Fibroblast of mammary gland (primary cell): ENCODE data around the gene ATP2B3.

Source experiments
- DNase-seq: peaks from one replicate; pipeline ENCODE4 v3.0.0-alpha.2; 2010; ENCODE audit warnings: low read depth
- H3K4me3 ChIP-seq: 2 replicates; pipeline ENCODE4 v1.5.1; 2011; ENCODE audit warnings: low read depth, mild to moderate bottlenecking, low read length, moderate library complexity; ENCODE audit not compliant: control insufficient read depth
- TF ChIP-seq, protein P1 (sequence below): conservative IDR thresholded peaks from 2 replicates; pipeline ENCODE4 v1.5.1; 2011; ENCODE audit warnings: low read depth, low read length, inconsistent platforms; ENCODE audit not compliant: control insufficient read depth, insufficient read depth

ATP2B3 gene

DNA sequence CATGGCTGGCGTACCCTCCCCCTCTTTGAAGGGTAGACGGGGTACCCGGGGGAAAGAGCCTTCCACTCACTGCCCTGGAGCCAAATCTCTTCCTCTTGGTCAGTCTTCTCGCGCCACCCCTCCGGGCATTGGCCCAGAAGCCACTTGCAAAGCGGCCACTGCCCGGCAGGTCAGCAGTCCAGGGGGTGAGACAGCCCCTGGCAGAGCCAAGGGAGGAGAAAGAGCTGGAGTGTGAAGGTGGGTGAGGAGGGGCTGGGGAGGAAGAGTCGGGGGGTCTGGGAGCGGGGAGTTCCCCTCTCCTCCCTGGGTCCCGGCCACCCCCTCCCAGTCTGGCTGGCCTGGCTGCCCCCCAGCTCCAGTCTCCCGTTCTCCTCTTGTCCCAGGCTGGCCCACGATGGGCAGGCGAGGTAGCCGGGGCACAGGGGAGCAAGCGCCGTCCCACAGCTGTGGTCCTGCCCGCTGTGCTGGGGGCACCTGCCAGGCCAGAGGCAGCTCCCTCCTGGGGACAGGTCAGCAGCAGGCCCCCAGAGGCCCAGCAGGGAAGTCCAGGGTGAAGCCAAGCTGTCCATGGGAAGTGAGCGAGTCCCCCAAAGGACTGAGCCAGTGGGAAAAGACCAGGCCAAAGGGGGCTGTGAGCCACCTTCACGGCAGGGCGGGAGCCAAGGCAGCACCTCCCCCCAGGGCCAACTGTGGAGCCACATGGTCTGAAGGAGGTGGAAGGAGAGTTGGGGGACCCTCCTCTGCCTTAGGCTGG is 108.0 kb downstream of the ATP2B3 start:
- no peak overlapping the region for H3K4me3 ChIP-seq
- DNase-seq = no peak
- TF ChIP-seq, protein P1, sequence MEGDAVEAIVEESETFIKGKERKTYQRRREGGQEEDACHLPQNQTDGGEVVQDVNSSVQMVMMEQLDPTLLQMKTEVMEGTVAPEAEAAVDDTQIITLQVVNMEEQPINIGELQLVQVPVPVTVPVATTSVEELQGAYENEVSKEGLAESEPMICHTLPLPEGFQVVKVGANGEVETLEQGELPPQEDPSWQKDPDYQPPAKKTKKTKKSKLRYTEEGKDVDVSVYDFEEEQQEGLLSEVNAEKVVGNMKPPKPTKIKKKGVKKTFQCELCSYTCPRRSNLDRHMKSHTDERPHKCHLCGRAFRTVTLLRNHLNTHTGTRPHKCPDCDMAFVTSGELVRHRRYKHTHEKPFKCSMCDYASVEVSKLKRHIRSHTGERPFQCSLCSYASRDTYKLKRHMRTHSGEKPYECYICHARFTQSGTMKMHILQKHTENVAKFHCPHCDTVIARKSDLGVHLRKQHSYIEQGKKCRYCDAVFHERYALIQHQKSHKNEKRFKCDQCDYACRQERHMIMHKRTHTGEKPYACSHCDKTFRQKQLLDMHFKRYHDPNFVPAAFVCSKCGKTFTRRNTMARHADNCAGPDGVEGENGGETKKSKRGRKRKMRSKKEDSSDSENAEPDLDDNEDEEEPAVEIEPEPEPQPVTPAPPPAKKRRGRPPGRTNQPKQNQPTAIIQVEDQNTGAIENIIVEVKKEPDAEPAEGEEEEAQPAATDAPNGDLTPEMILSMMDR = no peak

DNA sequence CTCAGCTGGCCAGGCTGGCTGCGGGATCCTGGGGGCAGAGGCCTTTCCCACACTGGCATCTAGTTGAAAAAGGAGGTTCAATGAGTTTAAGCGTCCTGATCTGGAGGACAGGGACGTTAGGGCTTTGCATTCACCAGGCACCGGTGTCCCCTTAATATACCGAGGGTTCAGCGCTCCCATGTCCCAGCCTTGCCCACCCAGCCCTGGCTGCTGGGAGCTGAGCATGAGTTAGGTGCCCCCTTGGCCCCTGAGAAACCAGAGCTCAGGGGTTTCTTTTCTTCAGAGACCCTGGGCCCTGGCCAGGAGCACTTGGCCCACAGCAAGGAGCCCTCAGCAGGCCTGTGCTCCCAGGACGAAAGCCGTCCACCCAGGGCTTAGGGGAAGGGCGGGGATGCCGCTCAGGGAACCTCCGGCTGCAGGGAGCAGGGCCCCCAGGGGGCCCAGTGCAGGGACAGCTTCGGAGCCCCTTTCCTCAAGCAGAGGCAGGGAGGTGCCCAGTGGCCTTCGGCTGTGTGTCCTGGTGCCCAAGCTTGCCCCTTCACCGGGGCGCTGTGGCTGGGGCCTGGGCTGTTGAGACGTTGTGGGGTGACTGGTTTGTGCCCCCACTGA is 108.7 kb downstream of the ATP2B3 start:
- no peak overlapping the region for H3K4me3 ChIP-seq
- TF ChIP-seq, protein P1 = no peak
- no peak for DNase-seq

DNA sequence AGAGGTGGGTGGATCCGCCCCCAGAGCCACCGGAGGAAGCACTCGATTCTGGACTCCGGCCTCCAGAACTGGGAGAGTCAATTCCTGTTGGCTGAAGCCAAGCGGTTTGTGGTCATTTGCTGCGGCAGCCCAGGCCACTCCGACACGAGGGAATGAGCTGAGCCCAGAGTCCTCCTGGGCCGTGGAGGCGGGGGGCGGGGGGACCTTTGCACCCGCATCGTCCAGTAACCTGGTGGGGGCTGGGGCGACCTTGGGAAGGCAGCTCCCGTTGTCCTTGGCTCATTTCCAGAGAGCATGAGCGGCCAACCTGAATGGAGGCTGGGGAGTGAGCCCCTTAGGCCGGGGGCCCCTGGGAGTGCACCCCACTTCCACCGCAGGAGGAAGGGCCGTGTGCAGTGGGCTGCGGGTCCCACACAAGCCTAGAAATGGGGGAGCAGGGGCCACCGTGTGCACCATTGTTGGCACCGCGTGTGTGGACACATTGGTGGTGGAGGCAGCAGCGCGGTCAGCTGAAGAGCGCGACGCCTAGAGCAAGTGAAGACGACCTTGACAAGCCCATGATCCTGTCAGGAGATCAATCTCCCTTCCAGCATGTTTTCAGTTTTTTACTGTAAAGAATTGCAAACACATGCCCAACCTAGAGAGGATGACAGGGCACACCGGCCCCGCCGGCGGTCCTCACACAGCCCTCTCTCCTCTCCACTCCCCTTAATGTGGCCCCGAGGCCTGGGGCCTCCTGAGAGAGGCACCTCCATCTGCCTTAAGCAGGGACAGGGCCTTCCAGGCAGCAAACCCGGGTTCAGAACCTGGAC is 109.6 kb downstream of the ATP2B3 start:
- TF ChIP-seq, protein P1 = no peak
- DNase-seq = no peak
- H3K4me3 ChIP-seq = no peak overlapping the region

DNA sequence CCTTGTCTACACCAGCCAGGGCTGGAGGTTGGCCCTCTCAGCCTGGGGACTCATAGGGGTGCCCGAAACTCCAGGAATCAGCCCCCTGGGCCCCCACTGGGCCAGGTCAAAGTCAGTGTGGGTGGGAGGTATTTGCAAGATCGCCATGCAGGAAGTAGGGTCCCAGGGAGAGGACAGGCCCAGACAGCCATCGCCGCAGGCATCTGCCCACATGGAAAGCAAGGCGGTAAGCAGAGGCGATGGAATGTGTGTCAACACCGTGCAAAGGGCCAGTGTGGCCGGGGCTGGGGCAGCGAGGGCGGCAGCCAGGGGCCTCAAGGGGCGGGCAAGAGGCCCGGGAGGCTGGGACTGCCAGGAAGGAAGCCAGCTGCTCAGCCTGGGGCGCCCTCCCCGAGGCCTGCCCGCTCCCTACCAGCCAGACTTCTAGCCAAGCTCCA is 110.3 kb downstream of the ATP2B3 start:
- TF ChIP-seq, protein P1 = no peak
- DNase-seq = no peak
- H3K4me3 ChIP-seq = no peak overlapping the region

DNA sequence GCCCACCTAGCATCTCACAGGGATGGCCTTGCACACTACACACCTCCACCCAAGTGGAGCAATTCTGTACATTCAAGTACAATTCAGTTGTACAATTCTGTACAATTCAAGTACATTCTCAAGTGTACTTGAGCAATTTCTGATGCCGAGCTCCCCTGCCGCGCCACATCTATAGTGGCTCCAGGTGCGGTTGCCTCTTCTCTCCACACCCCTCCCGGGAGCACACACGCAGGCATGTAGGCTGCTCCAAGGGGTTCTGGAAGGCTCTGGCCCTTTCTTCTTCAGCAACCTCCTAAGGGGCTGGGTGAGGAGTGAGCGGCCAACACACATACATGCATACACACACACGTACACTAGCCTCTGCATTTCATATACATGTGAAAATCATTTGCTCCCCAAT is 110.7 kb downstream of the ATP2B3 start:
- TF ChIP-seq, protein P1 = no peak
- DNase-seq = no peak
- no peak overlapping the region for H3K4me3 ChIP-seq

DNA sequence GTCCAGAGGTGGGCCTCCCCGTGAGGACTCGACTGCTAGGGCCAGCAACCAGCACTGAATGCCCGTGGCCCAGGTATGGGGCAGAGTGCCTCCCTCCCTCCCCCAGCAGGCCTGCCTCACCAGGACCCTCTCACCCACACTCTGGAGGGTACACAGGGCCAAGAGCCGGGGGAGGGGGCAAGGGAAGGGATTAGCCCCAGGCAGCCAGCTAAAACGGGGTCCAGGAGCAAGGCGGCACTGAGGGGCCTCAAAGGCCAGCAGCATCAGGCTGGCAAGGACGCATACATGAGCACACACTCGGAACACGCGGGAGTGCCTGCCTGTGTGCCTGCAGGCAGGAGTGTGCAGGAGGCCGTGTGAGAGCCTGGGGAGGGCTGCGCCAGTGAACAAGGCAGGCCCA is 111.2 kb downstream of the ATP2B3 start:
- TF ChIP-seq, protein P1 = no peak
- no peak overlapping the region for H3K4me3 ChIP-seq
- no peak for DNase-seq
